NCI-H524 treated with DMSO at 0.1 percent for 48 hours (cell line): ENCODE measurements around the gene DYRK2.

Experiments
- DNase-seq: peaks from one replicate; lab custom pipeline; 2025; lab: John Stamatoyannopoulos, UW

Gene DYRK2

GRCh38 chr12:67705394-67706370 lies 57.1 kb downstream of the DYRK2 start:
- no peak for DNase-seq

GRCh38 chr12:67709367-67709954 lies 60.9 kb downstream of the DYRK2 start:
- no peak for DNase-seq

GRCh38 chr12:67710582-67710981 lies 62.0 kb downstream of the DYRK2 start:
- no peak for DNase-seq

GRCh38 chr12:67712011-67712410 lies 63.5 kb downstream of the DYRK2 start:
- DNase-seq = no peak

- no peak for DNase-seq
Measured at GRCh38 chr12:67714648-67715047, 66.1 kb downstream of the DYRK2 start.
